GM23248 (cell line): ENCODE measurements around the gene PRDM16.

Experiments used
- EZH2 ChIP-seq: fragments of 200-600 bp; sonication (generic); IDR thresholded peaks from 2 replicates; pipeline ENCODE4 v1.6.1; 2018; ENCODE audit warnings: antibody characterized with exemption, mild to moderate bottlenecking; ENCODE audit not compliant: insufficient read depth, poor library complexity, severe bottlenecking
- EZH2phosphoT487 ChIP-seq: fragments of 200-600 bp; sonication (generic); IDR thresholded peaks from 2 replicates; pipeline ENCODE4 v1.6.1; 2018; ENCODE audit warnings: antibody characterized with exemption, moderate library complexity, mild to moderate bottlenecking, low read depth; ENCODE audit not compliant: insufficient read depth

DNA sequence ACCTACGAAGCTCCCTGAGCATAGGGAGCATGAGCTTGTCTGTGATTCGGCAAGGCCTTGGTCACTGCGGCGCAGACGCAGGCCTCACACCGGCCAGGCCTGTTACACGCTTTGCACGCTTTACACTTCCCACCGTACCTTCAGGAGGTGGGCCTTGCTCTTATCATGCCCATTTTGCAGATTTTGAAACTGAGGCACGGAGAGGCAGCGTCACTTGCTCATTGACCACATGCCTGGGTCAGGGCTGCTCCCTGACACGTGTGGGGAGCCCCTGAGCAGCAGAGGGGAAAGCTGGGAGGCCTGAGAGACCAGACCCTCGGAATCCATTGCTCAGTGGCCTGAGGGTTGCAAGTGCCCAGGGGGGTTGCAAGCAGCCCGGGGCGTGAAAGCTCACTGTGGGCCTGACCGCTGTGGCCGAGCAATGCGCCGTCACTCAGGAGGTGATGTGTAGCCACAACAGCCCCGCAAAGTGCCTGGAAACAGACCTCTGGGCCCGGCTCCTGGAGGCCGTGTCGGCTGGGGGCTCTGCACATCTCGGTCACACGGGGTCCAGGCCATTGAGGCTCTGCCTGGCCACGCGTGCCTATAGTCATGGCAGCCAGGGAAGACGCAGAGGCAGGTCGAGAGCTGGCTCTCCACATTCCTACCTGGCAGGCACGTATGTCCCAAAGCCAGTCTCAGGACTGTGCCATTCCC, 392.4 kb downstream of the PRDM16 start:
- TF ChIP-seq EZH2 (no peak), EZH2phosphoT487 (no peak)
